Neural cell (in vitro differentiated cells): ENCODE results near the gene HMCN2. TPM values are rescaled to one million over a fixed set of nuclear protein-coding genes. Genes with fewer than 3 reads are reported as not detected.

Experiments
- H2AFZ ChIP-seq: fragments of 200-600, 300-800 bp; sonication (generic), shearing (Covaris generic); 2 replicates; pipeline ENCODE4 v1.6.0; 2014; ENCODE audit warnings: low read depth, mild to moderate bottlenecking, antibody characterized with exemption, low read length, moderate library complexity
- H3F3A ChIP-seq: fragments of 200-600 bp; shearing (Covaris generic); 2 replicates; pipeline ENCODE4 v1.6.1; 2016; ENCODE audit warnings: mild to moderate bottlenecking, moderate library complexity, mixed read lengths, antibody characterized with exemption, low read length; ENCODE audit not compliant: insufficient read depth, poor library complexity, severe bottlenecking
- H3K27ac ChIP-seq: fragments of 200-600, 300-800 bp; sonication (generic), shearing (Covaris generic); 2 replicates; pipeline ENCODE4 v1.5.1; 2014; ENCODE audit warnings: mild to moderate bottlenecking, low read length, moderate library complexity
- H3K27me3 ChIP-seq: fragments of 300-800, 200-600 bp; sonication (generic), shearing (Covaris generic); 2 replicates; pipeline ENCODE4 v1.6.0; 2014; ENCODE audit warnings: mild to moderate bottlenecking, low read depth, low read length, moderate library complexity; ENCODE audit not compliant: insufficient read depth
- H3K36me3 ChIP-seq: fragments of 300-800, 200-600 bp; sonication (generic), shearing (Covaris generic); 2 replicates; pipeline ENCODE4 v1.5.1; 2014; ENCODE audit warnings: mild to moderate bottlenecking, antibody characterized with exemption, low read length, moderate library complexity; ENCODE audit not compliant: insufficient read depth
- H3K4me2 ChIP-seq: fragments of 300-800, 200-600 bp; sonication (generic), shearing (Covaris generic); 2 replicates; pipeline ENCODE4 v1.6.0; 2014; ENCODE audit warnings: mild to moderate bottlenecking, low read length
- H3K4me3 ChIP-seq: fragments of 300-800, 200-600 bp; sonication (generic), shearing (Covaris generic); 2 replicates; pipeline ENCODE4 v1.5.1; 2014; ENCODE audit warnings: mild to moderate bottlenecking, low read length, moderate library complexity
- H3K79me2 ChIP-seq: fragments of 200-600 bp; shearing (Covaris generic); replicated peaks from 2 replicates; pipeline ENCODE4 v1.6.0; 2014; ENCODE audit warnings: mild to moderate bottlenecking, low read length, moderate library complexity; ENCODE audit not compliant: insufficient read depth
- H3K9ac ChIP-seq: fragments of 300-800, 200-600 bp; sonication (generic), shearing (Covaris generic); 2 replicates; pipeline ENCODE4 v1.6.1; 2016; ENCODE audit warnings: mild to moderate bottlenecking, low read length, mixed read lengths
- H3K9me2 ChIP-seq: fragments of 200-600 bp; shearing (Covaris generic); 2 replicates; pipeline ENCODE4 v1.6.1; 2016; ENCODE audit warnings: mild to moderate bottlenecking, low read length, mixed read lengths; ENCODE audit not compliant: insufficient read depth
- H3K9me3 ChIP-seq: fragments of 200-600, 300-800 bp; sonication (generic), shearing (Covaris generic); 2 replicates; pipeline ENCODE4 v1.6.1; 2016; ENCODE audit warnings: mild to moderate bottlenecking, mixed run types, low read length, moderate library complexity, mixed read lengths
- H4K20me1 ChIP-seq: fragments of 200-600 bp; shearing (Covaris generic); 2 replicates; pipeline ENCODE4 v1.6.1; 2016; ENCODE audit warnings: mild to moderate bottlenecking, mixed run types; ENCODE audit not compliant: insufficient read depth
- CTCF ChIP-seq: fragments of 450-650 bp; IDR thresholded peaks from 2 replicates; pipeline ENCODE4 v1.5.1; 2014; ENCODE audit warnings: antibody characterized with exemption, mild to moderate bottlenecking, moderate library complexity; ENCODE audit not compliant: poor library complexity, severe bottlenecking
- EP300 ChIP-seq: fragments of 450-650 bp; conservative IDR thresholded peaks from 2 replicates; pipeline ENCODE4 v1.6.1; 2014; ENCODE audit warnings: antibody characterized with exemption, mild to moderate bottlenecking, moderate library complexity; ENCODE audit not compliant: poor library complexity, severe bottlenecking
- EZH2 ChIP-seq: fragments of 200-600, 300-800 bp; shearing (Covaris generic), sonication (generic); IDR thresholded peaks from 2 replicates; pipeline ENCODE4 v1.6.1; 2014; ENCODE audit warnings: antibody characterized with exemption, low read length, borderline replicate concordance, mild to moderate bottlenecking; ENCODE audit not compliant: insufficient read depth, poor library complexity, severe bottlenecking
- MXI1 ChIP-seq: fragments of 450-650 bp; conservative IDR thresholded peaks from 2 replicates; pipeline ENCODE4 v1.6.1; 2014; ENCODE audit warnings: antibody characterized with exemption, mild to moderate bottlenecking; ENCODE audit not compliant: poor library complexity, severe bottlenecking
- POLR2AphosphoS5 ChIP-seq: IDR thresholded peaks from 2 replicates; pipeline ENCODE4 v1.6.1; 2012
- RAD21 ChIP-seq: fragments of 450-650 bp; conservative IDR thresholded peaks from 2 replicates; pipeline ENCODE4 v1.6.1; 2014; ENCODE audit warnings: antibody characterized with exemption, mild to moderate bottlenecking, moderate library complexity
- REST ChIP-seq: IDR thresholded peaks from 2 replicates; pipeline ENCODE4 v1.6.1; 2012; ENCODE audit warnings: borderline replicate concordance
- SMC3 ChIP-seq: fragments of 450-650 bp; conservative IDR thresholded peaks from 2 replicates; pipeline ENCODE4 v1.6.1; 2014; ENCODE audit warnings: antibody characterized with exemption, mild to moderate bottlenecking, moderate library complexity; ENCODE audit not compliant: poor library complexity
- TAF1 ChIP-seq: IDR thresholded peaks from 2 replicates; pipeline ENCODE4 v1.6.1; 2012; ENCODE audit warnings: low read depth
- polyA plus RNA-seq: library from polyadenylated mRNA; depleted of rRNA; stranded (reverse); fragments of >200 nt; gene quantifications from 2 replicates; pipeline ENCODE4 v1.2.3, GENCODE V29; 2014

Gene HMCN2
- polyA plus RNA-seq, 1 donor from 2014 or later, result 1.7 TPM

DNA sequence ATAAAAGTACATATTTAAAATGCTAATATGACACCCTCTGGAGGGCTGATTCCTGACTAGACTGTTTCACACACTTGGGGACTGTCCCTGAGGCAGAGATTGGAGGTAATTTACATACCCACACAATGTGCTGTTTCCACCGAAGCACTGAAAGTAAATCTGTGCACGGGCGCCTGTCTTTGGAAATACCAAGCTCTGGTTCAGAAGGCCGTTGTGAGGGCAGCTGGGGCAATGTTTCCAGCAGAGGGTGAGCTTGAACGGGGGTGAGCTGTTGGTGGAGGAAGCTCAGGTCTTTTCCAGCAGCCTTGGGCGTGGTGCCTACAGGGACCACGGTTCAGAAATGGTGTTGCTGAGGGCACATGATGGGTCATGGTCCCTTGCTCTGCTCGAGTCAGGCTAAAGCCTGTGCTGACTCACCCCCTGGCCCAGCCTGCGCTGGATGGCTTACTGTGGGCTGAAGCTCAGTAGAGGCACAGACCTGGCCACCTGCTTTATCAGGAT lies 25.8 kb upstream of the HMCN2 start:
- H4K20me1 ChIP-seq, result no peaks in the 10 kb centered on the region
- no peak overlapping the region for H3K27ac ChIP-seq
- TF ChIP-seq TAF1, result no peak
- TF ChIP-seq EZH2, result no peak
- TF ChIP-seq SMC3, result no peak
- TF ChIP-seq RAD21, result no peak
- no peak for TF ChIP-seq CTCF
- TF ChIP-seq EP300, result no peak
- no peak for TF ChIP-seq MXI1
- no peak for TF ChIP-seq POLR2AphosphoS5
- TF ChIP-seq REST, result no peak
- no peaks in the 10 kb centered on the region for H3F3A ChIP-seq
- no peaks in the 10 kb centered on the region for H3K9me2 ChIP-seq
- H3K9ac ChIP-seq, result no peak overlapping the region
- H3K79me2 ChIP-seq, result no peaks in the 10 kb centered on the region
- H3K4me3 ChIP-seq, result no peak overlapping the region
- no peaks in the 10 kb centered on the region for H3K27me3 ChIP-seq
- no peak overlapping the region for H3K4me2 ChIP-seq
- no peak overlapping the region for H2AFZ ChIP-seq
- H3K36me3 ChIP-seq, result no peaks in the 10 kb centered on the region
- H3K9me3 ChIP-seq, result no peaks in the 10 kb centered on the region

- no peak overlapping the region for H3K27ac ChIP-seq
- no peaks in the 10 kb centered on the region for H3K27me3 ChIP-seq
- H3K4me2 ChIP-seq, result no peak overlapping the region
- H3K9me3 ChIP-seq, result no peaks in the 10 kb centered on the region
- no peak overlapping the region for H3K9ac ChIP-seq
- H3K36me3 ChIP-seq, result no peaks in the 10 kb centered on the region
- H4K20me1 ChIP-seq, result no peaks in the 10 kb centered on the region
- no peaks in the 10 kb centered on the region for H3F3A ChIP-seq
- no peak overlapping the region for H3K4me3 ChIP-seq
- TF ChIP-seq MXI1 (peak; percentile 18), SMC3 (no peak), EZH2 (no peak)
- no peaks in the 10 kb centered on the region for H3K9me2 ChIP-seq
- H2AFZ ChIP-seq, result no peak overlapping the region
- H3K79me2 ChIP-seq, result no peaks in the 10 kb centered on the region
Measured at GRCh38 chr9:130240410-130241197, 25.0 kb upstream of the HMCN2 start.
